OCI-LY3 (cell line): ENCODE measurements around the gene MRNIP.

Source experiments
- H2AFZ ChIP-seq: fragments of 200-600, 300-600 bp; shearing (Covaris generic); 2 replicates; pipeline ENCODE4 v1.6.0; 2014; ENCODE audit warnings: antibody characterized with exemption, low read depth, low read length
- H3K27ac ChIP-seq: fragments of 200-600, 300-600 bp; sonication (generic); 2 replicates; pipeline ENCODE4 v1.5.1; 2014; ENCODE audit warnings: mild to moderate bottlenecking, low read length, moderate library complexity, mixed read lengths
- H3K27me3 ChIP-seq: fragments of 200-600, 300-600 bp; sonication (generic); 2 replicates; pipeline ENCODE4 v1.6.1; 2014; ENCODE audit warnings: low read depth, low read length, mixed read lengths
- H3K36me3 ChIP-seq: fragments of 200-600, 300-600 bp; sonication (generic); replicated peaks from 2 replicates; pipeline ENCODE3; 2014; ENCODE audit warnings: low read depth, low read length, mixed read lengths
- H3K4me1 ChIP-seq: fragments of 300-600, 200-600 bp; sonication (generic); 2 replicates; pipeline ENCODE4 v1.6.1; 2014; ENCODE audit warnings: low read length, mixed read lengths
- H3K4me2 ChIP-seq: fragments of 200-600, 300-600 bp; sonication (generic); 2 replicates; pipeline ENCODE4 v1.6.1; 2014; ENCODE audit warnings: low read length, mixed read lengths
- H3K4me3 ChIP-seq: fragments of 300-600, 200-600 bp; sonication (generic); 2 replicates; pipeline ENCODE4 v1.5.1; 2014; ENCODE audit warnings: antibody characterized with exemption, mild to moderate bottlenecking, low read length, moderate library complexity
- H3K79me2 ChIP-seq: fragments of 300-600, 200-600 bp; shearing (Covaris generic); 2 replicates; pipeline ENCODE4 v1.6.1; 2014; ENCODE audit warnings: mild to moderate bottlenecking, low read length, mixed read lengths
- H3K9ac ChIP-seq: fragments of 300-600, 200-600 bp; shearing (Covaris generic); 2 replicates; pipeline ENCODE4 v1.6.0; 2014; ENCODE audit warnings: mild to moderate bottlenecking, low read length, moderate library complexity
- H3K9me3 ChIP-seq: fragments of 200-600, 300-600 bp; shearing (Covaris generic); 2 replicates; pipeline ENCODE4 v1.6.1; 2014; ENCODE audit warnings: low read length, mixed read lengths; ENCODE audit not compliant: insufficient read depth
- H4K20me1 ChIP-seq: fragments of 200-600, 300-600 bp; sonication (generic); 2 replicates; pipeline ENCODE4 v1.6.1; 2016; ENCODE audit warnings: low read length, mixed read lengths; ENCODE audit not compliant: insufficient read depth
- EZH2phosphoT487 ChIP-seq: fragments of 200-600 bp; shearing (Covaris generic); IDR thresholded peaks from 2 replicates; pipeline ENCODE4 v1.6.1; 2018; ENCODE audit warnings: antibody characterized with exemption, mixed run types, low read depth
- TF ChIP-seq, protein P1 (sequence below): fragments of 200-600, 300-600 bp; sonication (generic); IDR thresholded peaks from 2 replicates; pipeline ENCODE4 v1.5.1; 2014; ENCODE audit warnings: antibody characterized with exemption, low read length, low read depth

MRNIP gene

DNA sequence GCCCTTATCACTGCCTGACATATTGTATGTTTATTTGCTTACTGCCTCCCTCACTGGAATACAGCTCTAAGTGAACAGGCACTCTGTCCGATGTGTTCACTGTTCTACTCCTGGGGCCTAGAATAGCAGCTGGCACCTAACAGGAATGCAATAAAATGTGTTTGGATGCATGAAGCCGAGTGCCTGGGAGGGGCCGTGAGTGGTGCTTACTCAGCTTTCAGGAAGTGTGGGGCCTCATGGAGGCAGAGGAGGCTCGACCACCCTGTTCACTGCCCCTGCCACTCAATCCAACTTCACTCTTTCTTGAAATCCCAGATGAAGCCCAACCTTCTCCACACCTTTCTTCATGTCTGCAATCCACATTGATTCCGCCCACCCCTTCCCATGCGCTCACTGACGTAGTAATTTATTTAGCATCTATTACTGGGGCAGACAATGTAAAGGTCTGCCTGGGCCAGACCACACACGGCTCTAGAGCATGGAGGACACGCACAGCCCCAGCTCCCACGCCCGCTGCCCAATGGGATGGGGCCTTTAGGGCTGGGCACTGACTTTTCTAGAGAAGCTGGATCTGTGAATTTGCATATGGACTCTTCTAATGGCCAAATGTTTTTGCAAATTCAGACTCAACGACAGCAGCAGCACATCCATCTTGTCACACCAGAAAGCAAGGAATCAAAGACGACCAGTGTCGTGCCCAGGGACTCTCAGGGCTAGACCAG lies 27.7 kb upstream of the MRNIP start:
- Histone ChIP-seq H3K4me1 (no peaks in the 10 kb centered on the region), H3K27me3 (no peaks in the 10 kb centered on the region), H3K9me3 (peaks cover 19% of the 10 kb centered on the region; the same call in 1 of the 2 replicates), H3K36me3 (peaks cover 87% of the 10 kb centered on the region), H3K79me2 (no peaks in the 10 kb centered on the region), H4K20me1 (no peaks in the 10 kb centered on the region), H3K4me2 (no peak overlapping the region), H3K9ac (no peak overlapping the region), H3K27ac (no peak overlapping the region), H2AFZ (no peak overlapping the region), H3K4me3 (no peak overlapping the region)
- no peak for TF ChIP-seq EZH2phosphoT487
- TF ChIP-seq, protein P1, sequence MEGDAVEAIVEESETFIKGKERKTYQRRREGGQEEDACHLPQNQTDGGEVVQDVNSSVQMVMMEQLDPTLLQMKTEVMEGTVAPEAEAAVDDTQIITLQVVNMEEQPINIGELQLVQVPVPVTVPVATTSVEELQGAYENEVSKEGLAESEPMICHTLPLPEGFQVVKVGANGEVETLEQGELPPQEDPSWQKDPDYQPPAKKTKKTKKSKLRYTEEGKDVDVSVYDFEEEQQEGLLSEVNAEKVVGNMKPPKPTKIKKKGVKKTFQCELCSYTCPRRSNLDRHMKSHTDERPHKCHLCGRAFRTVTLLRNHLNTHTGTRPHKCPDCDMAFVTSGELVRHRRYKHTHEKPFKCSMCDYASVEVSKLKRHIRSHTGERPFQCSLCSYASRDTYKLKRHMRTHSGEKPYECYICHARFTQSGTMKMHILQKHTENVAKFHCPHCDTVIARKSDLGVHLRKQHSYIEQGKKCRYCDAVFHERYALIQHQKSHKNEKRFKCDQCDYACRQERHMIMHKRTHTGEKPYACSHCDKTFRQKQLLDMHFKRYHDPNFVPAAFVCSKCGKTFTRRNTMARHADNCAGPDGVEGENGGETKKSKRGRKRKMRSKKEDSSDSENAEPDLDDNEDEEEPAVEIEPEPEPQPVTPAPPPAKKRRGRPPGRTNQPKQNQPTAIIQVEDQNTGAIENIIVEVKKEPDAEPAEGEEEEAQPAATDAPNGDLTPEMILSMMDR: no peak

DNA sequence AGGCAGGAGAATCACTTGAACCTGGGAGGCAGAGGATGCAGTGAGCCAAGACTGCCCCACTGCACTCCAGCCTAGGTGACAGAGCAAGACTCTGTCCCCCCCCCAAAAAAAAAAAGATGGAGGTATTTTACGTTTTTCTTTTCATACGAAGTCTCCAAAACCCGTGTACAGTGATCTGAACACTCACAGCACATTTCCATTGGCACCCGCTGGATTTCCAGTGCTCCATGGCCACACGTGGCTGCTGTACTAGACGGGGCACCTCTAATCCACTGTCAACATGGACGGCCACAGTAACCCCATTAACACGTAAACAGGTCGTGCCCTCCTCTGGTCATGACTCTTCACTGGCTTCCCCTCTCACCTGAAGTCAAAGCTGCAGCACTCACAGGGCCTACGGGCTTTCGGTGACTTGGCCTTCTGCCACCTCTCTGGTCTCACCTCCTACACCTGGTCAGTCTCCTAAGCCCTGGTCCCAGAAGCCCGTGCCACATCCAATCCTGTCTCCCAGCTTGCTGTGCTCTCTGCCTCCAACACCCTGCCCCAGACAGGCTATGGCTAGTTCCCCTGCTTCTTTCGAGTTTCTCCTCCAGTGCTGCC lies 27.0 kb upstream of the MRNIP start:
- Histone ChIP-seq H3K9ac (no peak overlapping the region), H4K20me1 (no peaks in the 10 kb centered on the region), H3K27ac (no peak overlapping the region), H3K9me3 (peaks cover 19% of the 10 kb centered on the region; the same call in 1 of the 2 replicates), H3K36me3 (peaks cover 79% of the 10 kb centered on the region), H3K79me2 (no peaks in the 10 kb centered on the region), H2AFZ (no peak overlapping the region), H3K4me3 (no peak overlapping the region), H3K4me1 (no peaks in the 10 kb centered on the region), H3K4me2 (no peak overlapping the region), H3K27me3 (no peaks in the 10 kb centered on the region)
- no peak for TF ChIP-seq EZH2phosphoT487
- TF ChIP-seq, protein P1: no peak

DNA sequence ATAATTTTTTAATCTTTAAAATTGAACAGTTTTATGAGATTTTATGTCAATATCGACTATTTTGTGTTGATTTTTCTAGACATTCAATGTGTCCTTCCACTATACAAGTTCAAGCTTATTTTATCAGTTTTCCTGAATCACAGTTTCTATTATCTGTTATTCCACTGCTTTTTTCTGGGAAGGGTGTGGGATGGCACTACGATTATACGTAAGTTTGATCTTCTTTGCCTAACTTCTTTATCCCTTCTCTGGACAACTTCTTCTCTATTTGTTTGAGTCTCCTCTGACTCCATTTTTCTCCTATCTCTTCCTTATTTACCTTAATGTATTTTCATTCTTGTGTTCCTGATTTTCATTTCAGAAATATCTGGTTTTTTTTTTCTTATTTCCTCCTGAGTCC lies 24.5 kb upstream of the MRNIP start:
- no peak overlapping the region for H3K4me3 ChIP-seq
- peaks cover 67% of the 10 kb centered on the region for H3K36me3 ChIP-seq
- no peaks in the 10 kb centered on the region for H3K4me1 ChIP-seq
- H2AFZ ChIP-seq: no peak overlapping the region
- H3K9ac ChIP-seq: no peak overlapping the region
- H3K79me2 ChIP-seq: no peaks in the 10 kb centered on the region
- no peak for TF ChIP-seq EZH2phosphoT487
- TF ChIP-seq, protein P1: no peak
- peaks cover 19% of the 10 kb centered on the region; the same call in 1 of the 2 replicates for H3K9me3 ChIP-seq
- H3K27me3 ChIP-seq: no peaks in the 10 kb centered on the region
- no peak overlapping the region for H3K4me2 ChIP-seq
- H4K20me1 ChIP-seq: no peaks in the 10 kb centered on the region
- no peak overlapping the region for H3K27ac ChIP-seq

DNA sequence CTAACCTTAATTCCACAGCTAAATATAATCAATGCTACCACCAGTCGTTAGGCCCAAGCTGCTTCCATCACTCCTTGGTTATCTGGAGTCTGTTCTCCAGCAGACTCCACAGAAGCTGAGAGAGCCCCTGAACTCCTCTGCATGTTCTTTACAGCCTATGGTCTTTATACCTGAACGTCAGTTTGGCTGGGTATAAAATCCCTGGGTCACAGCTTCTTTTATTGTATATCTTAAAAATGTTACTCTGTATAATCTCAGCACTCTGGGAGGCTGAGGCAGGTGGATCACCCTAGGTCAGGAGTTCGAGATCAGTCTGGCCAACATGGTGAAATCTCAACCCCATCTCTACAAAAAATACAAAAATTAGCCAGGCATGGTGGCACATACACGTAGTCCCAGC lies 23.7 kb upstream of the MRNIP start:
- H2AFZ ChIP-seq: no peak overlapping the region
- H3K4me1 ChIP-seq: no peaks in the 10 kb centered on the region
- no peaks in the 10 kb centered on the region for H3K79me2 ChIP-seq
- no peaks in the 10 kb centered on the region for H3K27me3 ChIP-seq
- no peak overlapping the region for H3K9ac ChIP-seq
- no peak overlapping the region for H3K27ac ChIP-seq
- no peak overlapping the region for H3K4me2 ChIP-seq
- no peaks in the 10 kb centered on the region for H4K20me1 ChIP-seq
- peaks cover 19% of the 10 kb centered on the region; the same call in 1 of the 2 replicates for H3K9me3 ChIP-seq
- H3K4me3 ChIP-seq: no peak overlapping the region
- peaks cover 65% of the 10 kb centered on the region for H3K36me3 ChIP-seq
- TF ChIP-seq EZH2phosphoT487: no peak
- TF ChIP-seq, protein P1: no peak
